Uterus (tissue), 4 donors: ENCODE data around the gene BACH2. TPM values are rescaled to one million over a fixed set of nuclear protein-coding genes. Genes with fewer than 3 reads are reported as not detected.
"Not testable (repeated sequence)": the region's sequence is repeated elsewhere in the genome, so short reads cannot be mapped to it uniquely, and the experiment has no call there.

Experiments
- DNase-seq, 2 donors: peaks; one replicate each; pipeline ENCODE4 v3.0.0-alpha.2; 2019 to 2020
- H3K27ac ChIP-seq, 2 donors: fragments of 200-600 bp; sonication (generic); 1 replicate in 1 of 2; 2 replicates in 1 of 2; pipeline ENCODE4 v1.5.1; 2016 to 2018
- H3K27me3 ChIP-seq, 2 donors: fragments of 200-600 bp; sonication (generic); one replicate each; pipeline ENCODE4 v1.5.1; 2018 to 2019; ENCODE audit warnings: control low read depth in 1 of 2
- H3K36me3 ChIP-seq, 2 donors: fragments of 200-600 bp; sonication (generic); one replicate each; pipeline ENCODE4 v1.5.1; 2019; ENCODE audit warnings: control low read depth in 1 of 2
- H3K4me1 ChIP-seq, 2 donors: fragments of 200-600 bp; sonication (generic); one replicate each; pipeline ENCODE4 v1.5.1; 2018 to 2019; ENCODE audit warnings: control low read depth in 1 of 2
- H3K4me3 ChIP-seq, 2 donors: fragments of 200-600 bp; sonication (generic); 1 replicate in 1 of 2; 2 replicates in 1 of 2; pipeline ENCODE4 v1.5.1; 2018 to 2019; ENCODE audit warnings: mild to moderate bottlenecking in 1 of 2
- H3K9me3 ChIP-seq, 2 donors: fragments of 200-600 bp; sonication (generic); one replicate each; pipeline ENCODE4 v1.5.1; 2019; ENCODE audit warnings: control low read depth in 1 of 2
- CTCF ChIP-seq, 4 experiments: fragments of 200-600 bp in 2 of 4; fragments of 450-650 bp in 2 of 4; sonication (generic) in 2 of 4; IDR thresholded peaks; one replicate each; pipeline ENCODE4 v1.5.1; 2016 to 2019; ENCODE audit warnings: antibody characterized with exemption in 4 of 4, mild to moderate bottlenecking in 2 of 4, moderate library complexity in 1 of 4
- POLR2A ChIP-seq, 2 donors: fragments of 450-650 bp; IDR thresholded peaks; one replicate each; pipeline ENCODE4 v1.6.1; 2016; ENCODE audit warnings: antibody characterized with exemption in 2 of 2, mild to moderate bottlenecking in 1 of 2, moderate library complexity in 1 of 2
- intact Hi-C: fragments of 100-400 bp; cut with DNase I; formaldehyde crosslinking; loops from one replicate; pipeline ENCODE4 v1.15.1; 2023; ENCODE audit warnings: low total_unique reads
- total RNA-seq, 4 donors: library from RNA; depleted of rRNA in 3 of 4; stranded (reverse); fragments of >200 nt in 3 of 4; gene quantifications; one replicate each; pipeline versions ENCODE4 v1.1.0 to v1.2.4, GENCODE V29; 2014 to 2023
- donor health status: DM: yes; HTN: yes; CAD: no.

Gene BACH2
- total RNA-seq, 4 donors from 2014 or later: 1.3 to 15.0 (median 9.7) TPM

- Histone ChIP-seq H3K36me3 (no peaks in the 10 kb centered on the region), H3K27me3 (no peaks in the 10 kb centered on the region), H3K4me1 (no peaks in the 10 kb centered on the region), H3K27ac (no peak overlapping the region), H3K9me3 (no peaks in the 10 kb centered on the region), H3K4me3 (no peak overlapping the region)
- DNase-seq: no peak
- intact Hi-C loops: no loop called here
- no peak for TF ChIP-seq CTCF (IDR thresholded peaks at IDR 0.05)
- TF ChIP-seq POLR2A (IDR thresholded peaks at IDR 0.05): no peak
Measured at GRCh38 chr6:89972025-89972381, 324.6 kb downstream of the BACH2 start.

DNA sequence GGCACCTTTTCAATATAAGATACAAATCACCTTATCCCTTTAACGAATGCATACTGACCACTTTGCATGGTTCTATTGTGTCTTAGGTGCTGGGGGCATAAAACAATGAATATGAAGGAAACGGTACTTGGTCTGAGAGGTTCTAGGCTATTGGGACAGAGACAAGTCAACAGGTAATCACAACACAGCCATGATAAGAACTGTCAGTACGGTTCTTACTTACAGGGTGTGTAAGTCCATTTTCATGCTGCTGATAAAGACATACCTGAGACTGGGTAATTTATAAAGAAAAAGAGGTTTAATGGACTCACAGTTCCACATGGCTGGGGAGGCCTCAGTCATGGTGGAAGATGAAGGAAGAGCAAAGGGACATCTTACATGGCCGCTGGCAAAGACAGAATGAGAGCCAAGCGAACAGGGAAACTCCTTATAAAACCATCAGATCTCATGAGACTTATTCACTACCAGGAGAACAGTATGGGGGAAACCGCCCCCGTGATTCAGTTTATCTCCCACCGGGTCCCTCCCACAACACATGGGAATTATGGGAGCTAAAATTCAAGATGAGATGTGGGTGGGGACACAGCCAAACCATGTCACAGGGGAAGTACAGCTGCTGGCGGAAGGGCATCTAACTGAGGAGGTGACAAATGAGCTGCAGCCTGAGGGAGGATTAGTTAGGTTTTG, 325.2 kb downstream of the BACH2 start:
- not testable (repeated sequence) for H3K4me1 ChIP-seq, H3K9me3 ChIP-seq

GRCh38 chr6:89970609-89971337, 325.9 kb downstream of the BACH2 start:
- H3K4me1 ChIP-seq: no peaks in the 10 kb centered on the region
- no peaks in the 10 kb centered on the region for H3K27me3 ChIP-seq
- no peaks in the 10 kb centered on the region for H3K9me3 ChIP-seq
- H3K4me3 ChIP-seq: no peak overlapping the region
- intact Hi-C loops: no loop called here
- DNase-seq: peak in 1 of 2 donors; percentile 32
- H3K36me3 ChIP-seq: no peaks in the 10 kb centered on the region
- TF ChIP-seq CTCF (IDR thresholded peaks at IDR 0.05) (peak; percentile 50 to 75 (median 63)), POLR2A (IDR thresholded peaks at IDR 0.05) (no peak)
- H3K27ac ChIP-seq: no peak overlapping the region

More for the DNA sequence above, 325.2 kb downstream of the BACH2 start:
- H3K27ac ChIP-seq, intact Hi-C loops, H3K27me3 ChIP-seq, DNase-seq, H3K4me3 ChIP-seq, H3K36me3 ChIP-seq: not testable (repeated sequence)

GRCh38 chr6:89970072-89970471, 326.6 kb downstream of the BACH2 start:
- Histone ChIP-seq H3K36me3 (no peaks in the 10 kb centered on the region), H3K4me3 (no peak overlapping the region), H3K4me1 (no peaks in the 10 kb centered on the region), H3K27me3 (no peaks in the 10 kb centered on the region), H3K27ac (no peak overlapping the region), H3K9me3 (no peaks in the 10 kb centered on the region)
- DNase-seq: no peak
- intact Hi-C loops: no loop called here
- TF ChIP-seq POLR2A (IDR thresholded peaks at IDR 0.05) (no peak), CTCF (IDR thresholded peaks at IDR 0.05) (no peak)

DNA sequence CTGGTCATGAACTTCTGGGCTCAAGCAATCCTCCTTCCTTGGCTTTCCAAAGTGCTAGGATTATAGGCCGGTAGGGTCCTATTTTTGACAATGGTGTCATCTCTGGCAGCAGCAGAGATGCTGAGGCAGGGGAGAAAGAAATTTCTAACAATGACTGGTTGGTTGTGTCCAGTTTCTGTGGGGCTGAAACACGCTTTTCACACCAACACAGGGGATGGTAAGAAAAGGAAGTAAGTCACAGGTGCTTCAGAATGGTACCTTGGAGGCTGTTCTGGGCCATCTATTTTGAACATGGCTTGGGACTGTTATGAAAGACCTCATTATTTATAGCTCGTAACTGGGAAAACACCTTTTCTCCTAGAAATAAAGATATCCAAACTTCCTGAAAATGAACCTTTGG, 329.7 kb downstream of the BACH2 start:
- Histone ChIP-seq H3K27ac (no peak overlapping the region), H3K27me3 (no peaks in the 10 kb centered on the region), H3K4me3 (no peak overlapping the region), H3K4me1 (no peaks in the 10 kb centered on the region), H3K9me3 (no peaks in the 10 kb centered on the region), H3K36me3 (no peaks in the 10 kb centered on the region)
- intact Hi-C loops: no loop called here
- TF ChIP-seq POLR2A (IDR thresholded peaks at IDR 0.05) (no peak), CTCF (IDR thresholded peaks at IDR 0.05) (no peak)
- no peak for DNase-seq
